OCI-M1 (cell line): ENCODE results near the gene PSMB4.
"Not testable (repeated sequence)": the region's sequence is repeated elsewhere in the genome, so short reads cannot be mapped to it uniquely, and the experiment has no call there.

Experiments
- DNase-seq: peaks from one replicate; lab custom pipeline; 2025; lab: John Stamatoyannopoulos, UW

The PSMB4 gene

DNA sequence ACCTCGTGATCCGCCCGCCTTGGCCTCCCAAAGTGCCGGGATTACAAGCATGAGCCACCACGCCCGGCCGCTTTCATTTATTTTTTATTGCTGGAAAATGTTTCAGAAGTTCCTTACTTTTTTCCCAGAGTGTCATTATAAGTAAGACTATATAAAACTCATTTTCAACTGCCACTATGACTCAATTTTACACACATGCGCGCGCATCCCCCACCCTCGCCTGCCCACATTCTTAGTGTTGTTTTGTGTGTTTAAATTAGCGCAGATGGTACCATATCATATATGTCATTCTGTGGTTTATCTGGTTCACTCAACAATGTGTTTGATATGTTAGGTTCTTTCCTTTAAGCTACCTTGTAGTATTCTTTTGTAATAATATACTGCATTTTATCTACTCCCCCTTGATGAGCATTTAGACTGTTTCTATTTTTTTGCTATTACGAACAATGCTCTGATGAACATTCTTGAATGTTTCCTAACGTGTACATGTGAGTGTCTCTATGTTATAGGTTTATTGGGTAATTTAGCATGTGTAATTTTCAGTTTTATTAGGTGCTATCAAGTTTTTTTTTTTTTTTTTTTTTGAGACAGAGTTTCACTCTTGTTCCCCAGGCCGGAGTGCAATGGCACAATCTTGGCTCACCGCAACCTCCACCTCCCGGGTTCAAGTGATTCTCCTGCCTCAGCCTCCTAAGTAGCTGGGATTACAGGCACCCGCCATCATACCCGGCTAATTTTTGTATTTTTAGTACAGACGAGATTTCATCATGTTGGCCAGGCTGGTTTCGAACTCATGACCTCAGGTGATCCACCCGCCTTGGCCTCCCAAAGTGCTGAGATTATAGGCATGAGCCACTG, 8.9 kb upstream of the PSMB4 start:
- DNase-seq: not testable (repeated sequence)

DNA sequence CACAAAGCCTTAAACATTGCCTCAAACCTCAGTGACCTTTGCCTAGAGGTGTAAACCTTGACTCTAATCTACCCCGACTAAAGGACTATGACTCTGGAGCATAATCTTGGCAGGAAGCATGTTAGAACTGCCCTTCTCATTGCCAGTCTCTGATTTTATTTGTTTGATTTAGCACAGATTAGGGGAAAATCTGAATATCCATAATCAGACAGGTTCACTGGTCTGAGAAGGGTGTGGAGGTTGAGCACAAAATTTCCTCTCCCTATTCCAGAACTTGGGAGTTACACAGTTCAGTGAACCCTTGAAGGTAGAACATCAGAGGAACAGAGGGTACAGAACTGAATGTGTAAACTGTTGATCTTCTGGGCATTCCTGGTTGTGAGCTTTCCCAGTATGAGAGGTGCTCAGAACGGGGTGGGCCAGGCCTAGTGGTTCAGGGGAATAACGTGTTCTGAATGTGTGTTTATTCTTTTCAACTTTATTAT, 8.3 kb upstream of the PSMB4 start:
- no peak for DNase-seq

DNA sequence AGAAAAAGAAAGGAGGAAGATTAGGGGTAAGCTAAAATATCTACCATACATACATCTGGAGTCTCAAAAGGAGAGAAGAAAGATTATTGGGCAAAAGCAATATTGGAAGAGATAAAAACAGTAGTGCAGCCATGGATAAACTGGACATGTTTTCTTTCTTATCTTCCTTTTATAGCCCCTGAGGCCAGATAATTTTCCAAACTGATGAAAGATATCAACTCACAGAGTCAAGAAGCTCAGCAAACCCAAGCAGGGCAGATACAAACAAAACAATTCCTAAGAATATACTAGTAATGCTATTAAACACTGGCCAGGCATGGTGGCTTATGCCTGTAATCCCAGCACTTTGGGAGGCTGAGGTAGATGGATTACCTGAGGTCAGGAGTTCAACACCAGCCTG, 5.8 kb upstream of the PSMB4 start:
- no peak for DNase-seq

DNA sequence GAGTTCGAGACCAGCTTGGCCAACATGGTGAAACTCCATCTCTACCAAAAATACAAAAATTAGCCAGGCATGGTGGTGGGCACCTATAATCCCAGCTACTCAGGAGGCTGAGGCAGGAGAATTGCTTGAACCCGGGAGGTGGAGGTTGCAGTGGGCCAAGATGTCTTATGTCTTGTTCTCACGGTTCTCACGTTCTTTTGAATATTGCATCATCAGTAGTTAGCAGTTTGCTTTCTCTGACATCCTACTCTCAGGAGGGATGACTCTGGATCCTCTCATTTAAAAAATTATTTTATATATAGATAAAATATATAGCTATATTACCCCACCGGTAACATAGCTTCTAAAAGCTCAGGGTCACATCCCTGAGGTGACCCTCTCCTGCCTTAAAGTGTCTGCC, 3.1 kb upstream of the PSMB4 start:
- not testable (repeated sequence) for DNase-seq

DNA sequence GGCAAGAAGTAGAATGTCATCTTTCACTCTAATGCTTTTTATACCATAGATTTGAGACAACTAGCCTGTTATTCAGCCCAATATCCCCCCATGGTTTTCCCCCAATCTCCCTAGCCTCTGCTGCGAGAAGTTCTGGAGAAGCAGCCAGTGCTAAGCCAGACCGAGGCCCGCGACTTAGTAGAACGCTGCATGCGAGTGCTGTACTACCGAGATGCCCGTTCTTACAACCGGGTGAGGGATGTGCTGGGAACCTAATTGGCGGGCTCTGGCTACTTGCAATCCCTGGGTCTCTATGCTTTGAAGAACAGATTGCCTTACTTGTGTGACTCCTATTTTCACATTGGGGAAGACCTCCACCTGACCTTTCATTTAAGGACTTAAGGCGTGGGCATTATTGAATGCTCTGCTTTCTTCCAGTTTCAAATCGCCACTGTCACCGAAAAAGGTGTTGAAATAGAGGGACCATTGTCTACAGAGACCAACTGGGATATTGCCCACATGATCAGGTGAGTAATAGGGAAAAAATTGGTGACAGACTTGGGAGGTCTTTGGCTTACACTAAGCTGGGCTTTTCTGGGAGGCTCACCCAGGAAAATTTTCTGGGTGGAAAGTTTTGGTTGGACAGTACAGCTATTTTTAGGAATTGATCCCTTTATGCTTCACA, 1.9 kb downstream of the PSMB4 start:
- DNase-seq: no peak

DNA sequence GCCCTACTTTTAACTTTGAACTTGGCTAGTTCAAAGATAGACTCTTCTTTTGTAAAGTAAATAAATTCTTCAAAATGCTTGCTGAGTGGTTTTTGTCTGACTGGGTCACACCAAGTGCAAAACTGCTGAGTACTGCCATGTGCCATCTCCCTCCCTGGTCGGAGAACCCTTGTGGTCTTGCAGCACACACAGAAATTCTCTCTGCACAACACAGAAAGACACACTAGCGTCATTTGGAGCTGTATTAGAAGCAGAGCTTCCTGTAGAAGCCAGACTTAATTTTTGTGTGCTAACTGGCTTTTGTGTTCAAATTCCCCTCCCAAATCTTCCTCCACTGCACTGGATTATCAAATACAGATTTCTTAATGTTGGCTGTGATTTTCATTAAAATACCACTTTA, 2.5 kb downstream of the PSMB4 start:
- DNase-seq: no peak

DNA sequence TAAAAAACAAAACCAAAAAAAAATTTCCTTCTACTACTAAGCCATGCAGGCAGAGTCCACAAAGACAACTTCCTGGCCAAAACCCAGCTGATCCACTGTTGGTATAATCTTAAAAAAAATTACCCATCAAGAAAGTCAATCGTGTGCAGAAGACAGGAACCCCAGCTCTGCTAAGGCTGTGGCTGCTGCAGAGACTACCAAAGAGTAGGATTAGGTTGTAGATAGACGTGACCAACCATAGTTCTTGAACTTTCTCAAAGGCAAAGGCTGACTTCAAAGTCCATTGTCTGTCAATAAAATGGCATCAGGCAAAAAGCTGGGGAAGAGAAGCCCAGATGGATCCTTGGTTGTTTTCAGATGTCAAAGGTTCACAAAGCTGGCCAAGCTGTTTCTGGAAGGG, 3.4 kb downstream of the PSMB4 start:
- DNase-seq: no peak

DNA sequence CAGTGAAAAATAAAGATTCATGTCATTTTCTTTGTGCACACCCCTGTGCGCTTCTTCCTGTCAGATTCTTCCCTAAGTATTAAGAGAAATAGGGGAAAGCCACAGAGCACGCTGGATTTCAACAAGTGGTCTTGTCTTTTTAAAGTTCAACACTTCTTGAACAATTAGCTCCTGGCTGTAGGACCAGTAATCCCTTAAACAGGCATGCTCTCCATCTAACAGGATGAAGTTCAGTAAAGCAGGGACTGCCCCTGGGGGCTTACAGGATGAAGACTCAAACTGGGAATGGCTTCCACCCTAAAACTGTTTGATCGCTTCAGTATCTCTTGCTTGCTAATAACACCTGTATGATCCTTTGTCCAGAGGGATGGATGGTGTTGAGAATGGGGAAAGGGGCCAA, 4.2 kb downstream of the PSMB4 start:
- DNase-seq: no peak

DNA sequence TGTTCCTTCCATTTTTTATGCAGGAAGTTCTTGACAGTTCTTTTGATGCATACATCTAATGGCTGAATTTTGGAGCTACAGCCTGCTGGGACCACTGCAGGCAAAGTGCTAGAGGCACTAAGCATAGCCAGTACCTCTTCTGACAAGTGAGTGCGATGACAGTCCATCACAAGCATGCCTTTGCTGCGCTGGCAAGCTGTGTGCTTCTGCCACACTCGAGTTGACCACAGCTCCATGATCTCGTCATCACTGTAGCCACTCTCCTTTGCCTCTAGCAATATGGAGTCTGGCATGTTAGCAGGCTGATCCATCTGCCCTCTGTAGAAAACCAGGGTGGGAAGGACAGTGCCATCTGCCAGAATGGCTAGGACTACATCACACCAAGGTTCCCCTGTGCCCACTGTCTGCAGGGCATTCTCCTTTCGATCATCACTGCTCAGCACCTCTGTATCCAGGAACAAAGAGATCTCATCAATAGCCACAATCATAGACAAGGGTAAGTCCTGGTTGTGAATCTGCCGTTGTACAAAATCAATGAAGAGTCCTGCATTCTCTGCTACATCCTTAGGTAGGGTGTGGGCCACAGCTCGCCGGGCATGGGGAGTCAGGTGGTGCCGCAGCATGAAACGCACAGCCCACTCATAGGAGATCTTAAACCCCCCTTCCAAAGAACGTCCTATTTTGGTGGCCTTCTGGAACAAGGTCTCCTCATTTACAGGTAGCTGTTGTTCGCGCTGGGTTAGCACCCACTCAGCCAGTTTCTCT, 6.0 kb downstream of the PSMB4 start:
- no peak for DNase-seq

DNA sequence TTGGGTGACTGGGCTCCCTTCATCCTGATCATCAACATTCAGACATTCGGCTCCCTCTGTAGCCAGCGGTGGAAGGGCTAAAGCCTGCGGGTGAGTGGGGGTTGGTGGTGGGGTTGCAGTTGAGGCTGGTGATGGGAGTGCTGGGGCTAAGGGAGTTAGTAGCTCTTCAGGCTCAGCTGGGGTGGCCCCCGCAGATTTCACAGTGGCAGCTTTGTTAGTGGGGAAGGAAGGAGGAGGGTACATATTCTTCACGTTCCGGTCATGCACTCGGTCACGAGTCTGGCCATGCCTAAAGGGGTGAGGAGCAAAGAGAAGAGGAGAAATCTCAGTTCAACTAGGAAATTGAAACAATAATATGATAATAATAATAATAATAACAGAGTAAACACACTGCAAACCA, 6.8 kb downstream of the PSMB4 start:
- DNase-seq: no peak

DNA sequence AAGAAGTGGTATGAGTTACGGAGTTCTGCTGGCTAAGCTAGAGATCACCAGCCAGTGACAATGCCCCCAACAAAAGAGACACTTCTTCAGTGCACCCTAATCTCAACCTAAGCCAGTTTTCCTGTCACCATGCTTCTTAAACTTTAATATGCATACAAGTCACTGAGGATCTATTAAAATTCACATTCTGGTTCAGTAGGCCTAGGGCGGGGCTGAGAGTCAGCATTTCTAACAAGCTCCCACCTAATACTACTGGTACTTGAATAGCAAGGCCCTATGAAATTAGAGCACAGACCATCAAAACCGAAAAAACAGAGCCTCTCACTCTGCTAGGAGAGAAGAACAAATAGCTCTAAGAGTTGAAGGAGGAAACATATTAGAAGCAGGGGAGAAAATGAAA, 7.9 kb downstream of the PSMB4 start:
- no peak for DNase-seq

DNA sequence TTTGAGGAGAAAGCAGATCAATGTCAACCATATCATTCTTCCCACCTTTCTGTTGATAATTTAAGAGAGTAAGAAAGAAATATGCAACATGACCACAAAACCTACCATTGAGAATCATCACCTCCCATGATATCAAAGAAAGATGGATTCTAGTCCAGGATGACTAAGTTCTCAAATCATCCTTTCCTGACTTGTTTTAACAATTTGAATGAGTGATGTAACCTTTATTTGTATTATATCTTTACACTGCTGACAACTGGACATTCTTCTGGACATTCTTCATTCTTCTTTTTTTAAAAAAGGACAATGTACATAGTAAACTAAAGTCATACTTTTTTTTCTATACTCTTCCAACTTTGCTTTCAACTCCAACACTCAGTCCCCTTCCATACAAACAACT, 9.5 kb downstream of the PSMB4 start:
- DNase-seq: no peak

DNA sequence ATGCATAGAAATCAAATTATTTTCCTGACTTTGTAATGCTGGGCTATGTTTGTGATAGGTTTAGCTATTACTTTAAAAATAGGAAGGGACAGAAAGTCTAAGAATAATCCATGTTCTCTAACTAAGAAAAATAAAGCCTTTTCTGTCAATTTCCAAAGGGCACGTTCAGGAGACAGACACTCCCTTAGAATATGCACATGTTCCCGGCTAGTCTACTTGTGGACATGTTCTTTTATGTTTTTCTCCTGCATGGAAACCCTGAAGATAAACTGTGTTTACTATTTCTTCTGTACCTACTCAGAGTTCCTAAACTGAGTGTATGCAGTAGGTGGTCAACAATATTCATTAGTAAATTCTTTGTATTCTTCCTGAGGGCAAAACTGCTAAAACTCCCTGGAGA, 12.5 kb downstream of the PSMB4 start:
- DNase-seq: no peak

DNA sequence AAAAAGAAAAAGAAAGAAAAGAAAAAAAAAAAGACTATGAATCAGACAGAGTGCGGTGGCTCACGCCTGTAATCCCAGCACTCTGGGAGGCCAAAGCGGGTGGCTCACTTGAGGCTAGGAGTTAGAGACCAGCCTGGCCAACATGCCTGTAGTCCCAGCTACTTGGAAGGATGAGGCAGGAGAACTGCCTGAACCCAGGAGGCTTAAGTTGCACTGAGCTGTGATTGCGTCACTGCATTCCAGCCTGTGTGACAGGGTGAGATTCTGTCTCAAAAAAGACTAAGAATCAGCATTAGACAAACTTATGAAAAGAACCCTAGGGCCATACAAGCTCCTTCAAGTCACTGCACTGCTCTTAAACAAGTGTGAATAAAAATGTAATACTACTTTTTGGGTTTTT, 16.9 kb downstream of the PSMB4 start:
- DNase-seq: no peak

DNA sequence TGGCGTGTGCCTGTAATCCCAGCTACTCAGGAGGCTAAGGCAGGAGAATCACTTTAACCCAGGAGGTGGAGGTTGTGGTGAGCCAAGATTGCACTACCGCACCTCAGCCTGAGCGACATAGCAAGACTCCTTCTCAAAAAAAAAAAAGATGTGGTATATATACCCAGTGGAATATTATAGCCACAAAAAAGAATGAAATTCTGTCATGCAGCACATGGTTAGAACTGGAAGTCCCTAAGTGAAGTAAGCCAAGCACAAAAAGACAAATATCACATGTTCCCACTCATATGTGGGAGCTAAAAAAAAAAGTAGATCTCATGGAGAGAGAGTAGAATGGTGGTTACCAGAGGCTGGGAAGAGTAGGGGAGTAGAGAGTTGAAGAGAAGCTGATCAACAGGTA, 18.7 kb downstream of the PSMB4 start:
- DNase-seq: no peak

DNA sequence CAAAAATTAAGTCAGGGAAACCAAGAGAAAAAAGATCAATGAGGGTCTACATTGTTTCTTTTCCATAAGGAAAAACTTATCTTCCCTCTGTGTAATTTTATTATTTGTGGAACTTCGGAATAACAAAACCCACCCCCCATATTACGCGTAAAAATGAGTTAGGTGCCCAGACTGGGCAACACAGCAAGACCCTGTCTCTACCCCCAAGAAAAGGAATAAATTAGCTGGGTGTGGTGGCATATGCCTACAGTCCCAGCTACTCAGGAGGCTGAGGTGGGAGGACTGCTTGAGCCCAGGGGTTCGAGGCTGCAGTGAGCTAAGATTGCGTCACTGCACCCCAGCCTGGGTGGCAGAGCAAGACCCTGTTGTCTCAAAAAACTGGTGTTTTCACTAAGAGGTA, 20.4 kb downstream of the PSMB4 start:
- no peak for DNase-seq

DNA sequence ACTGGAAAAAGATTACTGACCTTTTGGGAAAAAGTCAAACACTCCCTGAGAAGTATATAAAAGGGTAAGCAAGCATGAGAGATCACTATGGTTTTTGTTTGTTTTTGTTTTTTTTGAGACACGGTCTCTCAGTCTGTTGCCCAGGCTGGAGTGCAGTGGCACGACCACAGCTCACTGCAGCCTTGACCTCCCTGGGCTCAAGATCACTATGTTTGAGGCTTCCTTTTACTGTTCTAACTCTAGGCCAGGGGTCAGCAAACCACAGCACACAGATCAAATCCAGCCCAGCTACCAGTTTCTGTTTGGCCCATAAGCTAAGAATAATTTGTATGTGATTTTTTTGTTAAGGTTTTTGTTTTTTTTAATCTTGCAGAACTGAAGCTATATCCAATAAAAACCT, 25.7 kb downstream of the PSMB4 start:
- no peak for DNase-seq

DNA sequence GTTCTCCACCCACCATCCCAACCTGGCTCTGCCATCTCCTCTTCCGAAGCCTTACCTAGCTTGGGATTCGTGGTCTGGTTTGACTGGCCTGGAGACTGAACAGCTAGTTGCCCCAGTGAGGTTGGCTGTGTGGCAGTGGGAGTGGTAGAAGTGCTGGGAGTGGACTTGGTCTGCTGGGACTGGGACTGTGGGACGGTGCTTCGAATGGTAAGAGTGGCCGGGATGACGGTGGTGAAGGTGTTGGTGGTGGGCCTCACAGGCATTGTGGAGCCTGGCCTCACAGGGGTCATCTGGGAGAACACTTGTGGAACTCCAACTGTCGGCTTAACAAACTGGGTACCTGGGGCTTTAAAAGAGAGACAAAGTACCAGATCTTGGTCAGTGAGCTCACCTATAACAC, 28.7 kb downstream of the PSMB4 start:
- no peak for DNase-seq

DNA sequence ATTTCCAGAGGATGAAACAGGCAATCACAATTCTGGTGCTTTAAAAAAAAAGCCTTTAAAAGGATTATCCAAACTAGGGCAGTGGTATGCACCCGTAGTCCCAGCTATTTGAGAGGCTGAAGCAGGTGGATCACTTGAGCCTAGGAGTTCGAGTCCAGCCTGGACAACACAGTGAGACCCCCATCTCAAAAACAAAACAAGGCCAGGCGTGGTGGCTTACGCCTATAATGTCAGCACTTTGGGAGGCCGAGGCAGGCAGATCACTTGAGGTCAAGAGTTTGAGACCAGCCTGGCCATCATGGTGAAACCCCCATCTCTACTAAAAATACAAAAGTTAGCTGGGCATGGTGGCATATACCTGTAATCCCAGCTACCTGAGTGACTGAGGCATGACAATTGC, 34.5 kb downstream of the PSMB4 start:
- not testable (repeated sequence) for DNase-seq

DNA sequence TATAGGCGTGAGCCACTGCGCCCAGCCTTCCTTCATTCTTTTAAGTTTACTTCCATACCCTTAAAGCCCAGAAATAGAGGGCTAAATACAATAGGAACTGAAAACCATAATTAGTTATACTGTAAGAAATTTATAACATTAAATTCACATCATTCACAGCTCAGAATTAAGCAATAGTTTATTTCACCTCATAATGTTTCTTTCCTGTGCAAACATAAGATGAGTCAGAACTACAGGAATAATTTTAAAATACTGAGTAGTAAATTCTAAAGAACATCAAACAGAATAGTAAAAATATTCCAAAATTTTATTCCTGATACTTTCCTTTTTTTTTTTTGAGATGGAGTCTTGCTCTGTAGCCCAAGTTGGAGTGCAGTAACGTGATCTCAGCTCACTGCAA, 35.8 kb downstream of the PSMB4 start:
- DNase-seq: no peak

DNA sequence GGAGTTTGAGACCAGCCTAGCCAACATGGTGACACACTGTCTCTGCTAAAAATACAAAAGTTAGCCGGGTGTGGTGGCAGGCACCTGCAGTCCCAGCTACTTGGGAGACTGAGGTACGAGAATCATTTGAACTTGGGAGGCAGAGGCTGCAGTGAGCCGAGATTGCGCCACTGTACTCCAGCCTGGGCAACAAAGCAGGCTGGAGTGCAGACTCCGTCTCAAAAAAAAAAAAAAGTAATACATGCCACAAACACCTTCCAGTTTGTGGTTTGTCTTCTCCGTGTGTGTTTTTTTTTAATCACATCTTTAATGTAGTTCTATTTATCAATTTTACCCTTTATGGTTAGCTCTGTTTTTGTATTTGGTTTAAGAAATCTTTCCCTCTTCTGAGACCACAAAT, 37.6 kb downstream of the PSMB4 start:
- DNase-seq: no peak

DNA sequence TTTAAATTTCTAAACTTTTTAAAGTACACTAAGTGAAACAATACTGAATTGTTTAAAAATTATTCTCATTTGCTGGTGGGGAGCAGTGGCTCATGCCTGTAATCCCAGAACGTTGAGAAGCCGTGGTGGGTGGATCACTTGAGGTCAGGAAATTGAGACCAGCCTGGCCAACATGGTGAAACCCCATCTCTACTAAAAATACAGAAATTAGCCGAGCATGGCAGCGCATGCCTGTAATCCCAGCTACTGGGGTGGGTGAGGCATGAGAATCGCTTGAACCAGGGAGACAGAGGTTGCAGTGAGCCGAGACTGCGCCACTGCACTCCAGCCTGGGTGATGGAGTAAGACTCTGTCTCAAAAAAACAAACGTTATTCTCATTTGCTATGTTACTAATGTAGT, 38.0 kb downstream of the PSMB4 start:
- not testable (repeated sequence) for DNase-seq
